Body of pancreas (tissue), 4 donors: ENCODE data around the gene POLR3K.

Source experiments
- CTCF ChIP-seq, 7 experiments: fragments of 450-650 bp in 4 of 7; fragments of 200-600 bp in 3 of 7; sonication (generic) in 3 of 7; IDR thresholded peaks; one replicate each; pipeline ENCODE4 v1.5.1; 2016 to 2019; ENCODE audit warnings: antibody characterized with exemption in 7 of 7
- POLR2A ChIP-seq, 3 donors: fragments of 450-650 bp; IDR thresholded peaks; one replicate each; pipeline ENCODE4 v1.6.1; 2016; ENCODE audit warnings: antibody characterized with exemption in 3 of 3, mild to moderate bottlenecking in 2 of 3

GRCh38 chr16:50769-51591, 2.4 kb downstream of the POLR3K start:
- TF ChIP-seq CTCF (IDR thresholded peaks at IDR 0.05) = no peak
- TF ChIP-seq POLR2A (IDR thresholded peaks at IDR 0.05) = no peak
